Jurkat, Clone E6-1 (cell line): ENCODE results near the gene LPIN1.
"Not testable (repeated sequence)": the region's sequence is repeated elsewhere in the genome, so short reads cannot be mapped to it uniquely, and the experiment has no call there.

Experiments
- DNase-seq: peaks from one replicate; pipeline ENCODE4 v3.0.0-alpha.2; 2011; ENCODE audit warnings: low read depth, low spot score
- H3K4me3 ChIP-seq: 2 replicates; pipeline ENCODE4 v1.5.1; 2011; ENCODE audit warnings: mild to moderate bottlenecking, low read length, control low read depth, moderate library complexity

LPIN1 gene

GRCh38 chr2:11796190-11797171 is 50.0 kb downstream of the LPIN1 start:
- H3K4me3 ChIP-seq, result no peak overlapping the region
- DNase-seq, result no peak

GRCh38 chr2:11797846-11798245 is 51.4 kb downstream of the LPIN1 start:
- no peak overlapping the region for H3K4me3 ChIP-seq
- DNase-seq, result no peak

GRCh38 chr2:11798701-11799435 is 52.4 kb downstream of the LPIN1 start:
- no peak for DNase-seq
- no peak overlapping the region for H3K4me3 ChIP-seq

GRCh38 chr2:11799826-11800225 is 53.4 kb downstream of the LPIN1 start:
- no peak for DNase-seq
- no peak overlapping the region for H3K4me3 ChIP-seq

GRCh38 chr2:11802782-11803191 is 56.4 kb downstream of the LPIN1 start:
- no peak for DNase-seq
- no peak overlapping the region for H3K4me3 ChIP-seq

GRCh38 chr2:11805024-11805423 is 58.6 kb downstream of the LPIN1 start:
- DNase-seq, result no peak
- no peak overlapping the region for H3K4me3 ChIP-seq

GRCh38 chr2:11805920-11806319 is 59.5 kb downstream of the LPIN1 start:
- DNase-seq, result no peak
- H3K4me3 ChIP-seq, result no peak overlapping the region

- no peak for DNase-seq
- no peak overlapping the region for H3K4me3 ChIP-seq
Measured at GRCh38 chr2:11807156-11808015, 61.0 kb downstream of the LPIN1 start.

- DNase-seq, result no peak
- H3K4me3 ChIP-seq, result no peak overlapping the region
Measured at GRCh38 chr2:11808016-11808400, 61.6 kb downstream of the LPIN1 start.

GRCh38 chr2:11809586-11810236 is 63.3 kb downstream of the LPIN1 start:
- H3K4me3 ChIP-seq, result no peak overlapping the region
- no peak for DNase-seq

GRCh38 chr2:11810237-11810977 is 64.0 kb downstream of the LPIN1 start:
- no peak for DNase-seq
- no peak overlapping the region for H3K4me3 ChIP-seq

GRCh38 chr2:11811036-11811654 is 64.7 kb downstream of the LPIN1 start:
- H3K4me3 ChIP-seq, result no peak overlapping the region
- no peak for DNase-seq

GRCh38 chr2:11812466-11813248 is 66.2 kb downstream of the LPIN1 start:
- no peak for DNase-seq
- no peak overlapping the region for H3K4me3 ChIP-seq

- not testable (repeated sequence) for DNase-seq, H3K4me3 ChIP-seq
Measured at GRCh38 chr2:11813345-11813744, 66.9 kb downstream of the LPIN1 start.

GRCh38 chr2:11813951-11814350 is 67.5 kb downstream of the LPIN1 start:
- no peak for DNase-seq
- H3K4me3 ChIP-seq, result no peak overlapping the region

GRCh38 chr2:11814979-11815510 is 68.6 kb downstream of the LPIN1 start:
- no peak overlapping the region for H3K4me3 ChIP-seq
- DNase-seq, result no peak

- H3K4me3 ChIP-seq, DNase-seq: not testable (repeated sequence)
Measured at GRCh38 chr2:11816935-11817334, 70.5 kb downstream of the LPIN1 start.
